A673 (cell line): Measurements from ENCODE around the gene DOK3.
"Not testable (repeated sequence)": the region's sequence is repeated elsewhere in the genome, so short reads cannot be mapped to it uniquely, and the experiment has no call there.

ENCODE experiments used
- EZH2 ChIP-seq: fragments of 200-600 bp; sonication (generic); IDR thresholded peaks from 2 replicates; pipeline ENCODE4 v1.6.1; 2017; ENCODE audit warnings: borderline replicate concordance, low read depth, mild to moderate bottlenecking, mixed read lengths, antibody characterized with exemption, low read length; ENCODE audit not compliant: poor library complexity, severe bottlenecking
- TF ChIP-seq, protein P1 (sequence below): fragments of 300-800, 200-600 bp; sonication (generic); conservative IDR thresholded peaks from 2 replicates; pipeline ENCODE4 v1.5.1; 2017; ENCODE audit warnings: low read depth, mild to moderate bottlenecking, antibody characterized with exemption, low read length, moderate library complexity, mixed read lengths

DNA sequence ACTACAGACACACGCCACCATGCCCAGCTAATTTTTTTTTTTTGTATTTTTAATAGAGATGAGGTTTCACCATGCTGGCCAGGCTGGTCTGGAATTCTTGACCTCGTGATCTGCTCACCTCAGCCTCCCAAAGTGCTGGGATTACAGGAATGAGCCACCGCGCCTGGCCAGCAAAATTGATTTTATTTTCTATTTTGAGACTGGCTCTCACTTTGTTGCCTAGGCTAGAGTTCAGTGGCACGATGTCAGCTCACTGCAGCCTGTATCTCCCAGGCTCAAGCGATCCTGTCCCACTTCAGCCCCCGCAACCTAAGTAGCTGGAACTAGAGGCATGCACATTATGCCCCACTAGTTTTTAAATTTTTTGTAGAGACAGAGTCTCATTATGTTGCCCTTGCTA lies 24.8 kb upstream of the DOK3 start:
- TF ChIP-seq, protein P1, sequence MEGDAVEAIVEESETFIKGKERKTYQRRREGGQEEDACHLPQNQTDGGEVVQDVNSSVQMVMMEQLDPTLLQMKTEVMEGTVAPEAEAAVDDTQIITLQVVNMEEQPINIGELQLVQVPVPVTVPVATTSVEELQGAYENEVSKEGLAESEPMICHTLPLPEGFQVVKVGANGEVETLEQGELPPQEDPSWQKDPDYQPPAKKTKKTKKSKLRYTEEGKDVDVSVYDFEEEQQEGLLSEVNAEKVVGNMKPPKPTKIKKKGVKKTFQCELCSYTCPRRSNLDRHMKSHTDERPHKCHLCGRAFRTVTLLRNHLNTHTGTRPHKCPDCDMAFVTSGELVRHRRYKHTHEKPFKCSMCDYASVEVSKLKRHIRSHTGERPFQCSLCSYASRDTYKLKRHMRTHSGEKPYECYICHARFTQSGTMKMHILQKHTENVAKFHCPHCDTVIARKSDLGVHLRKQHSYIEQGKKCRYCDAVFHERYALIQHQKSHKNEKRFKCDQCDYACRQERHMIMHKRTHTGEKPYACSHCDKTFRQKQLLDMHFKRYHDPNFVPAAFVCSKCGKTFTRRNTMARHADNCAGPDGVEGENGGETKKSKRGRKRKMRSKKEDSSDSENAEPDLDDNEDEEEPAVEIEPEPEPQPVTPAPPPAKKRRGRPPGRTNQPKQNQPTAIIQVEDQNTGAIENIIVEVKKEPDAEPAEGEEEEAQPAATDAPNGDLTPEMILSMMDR, result not testable (repeated sequence)
- not testable (repeated sequence) for TF ChIP-seq EZH2
